ENCODE measurements around the gene PCNX3.

PCNX3 gene

DNA sequence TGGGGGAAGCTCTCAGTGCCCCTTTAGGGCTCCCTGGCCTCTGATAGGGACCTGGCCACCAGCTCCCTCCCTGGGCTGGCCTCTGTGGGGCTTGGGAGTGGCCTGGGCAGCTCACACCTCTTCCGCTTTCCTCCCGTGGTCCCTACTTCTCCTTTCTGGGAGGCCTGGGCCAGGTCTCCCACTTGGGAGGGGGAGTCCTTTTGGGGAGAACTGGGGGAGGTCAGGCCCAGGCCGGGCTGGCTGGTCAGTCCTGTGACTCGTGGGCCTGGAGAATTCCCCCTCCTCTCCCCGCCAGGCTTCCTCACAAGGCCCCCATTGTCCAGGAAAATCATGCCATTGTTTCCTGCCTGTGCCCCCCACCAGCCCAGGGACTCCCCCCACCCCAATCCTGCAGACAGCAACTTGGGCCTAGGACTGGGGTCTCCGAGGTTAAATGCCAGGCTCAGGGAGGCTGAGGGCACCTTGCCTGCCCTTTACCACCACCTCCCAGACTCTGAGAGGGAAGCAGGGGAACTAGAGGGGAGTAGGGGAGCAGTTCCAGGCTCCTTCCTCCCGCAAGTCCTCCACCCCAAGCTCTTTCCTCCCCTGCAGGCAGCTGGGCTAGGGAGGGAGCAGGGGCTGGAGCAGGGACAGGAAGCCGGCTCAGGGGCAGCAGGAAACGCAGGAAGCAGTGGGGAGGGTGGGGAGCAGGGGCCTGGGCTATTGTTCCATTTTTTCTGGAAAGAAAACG lies 4.4 kb upstream of the PCNX3 start:
- DNase-seq (ENCODE audit: low spot score in 2 of 2) (no peak), ATAC-seq (replicated peaks; ENCODE audit: extremely low read depth, poor library complexity, severe bottlenecking) (no peak)
- no peaks in the 10 kb centered on the region for H3K27me3 Mint-ChIP-seq
- H3K27ac Mint-ChIP-seq (ENCODE audit: low read depth) = peak overlapping the region; percentile 85
- no peaks in the 10 kb centered on the region for H3K9me3 Mint-ChIP-seq
- H3K4me3 Mint-ChIP-seq = peak overlapping the region; percentile 38
- H3K36me3 Mint-ChIP-seq (ENCODE audit: insufficient read depth) = peaks cover 20% of the 10 kb centered on the region
- peaks cover 37% of the 10 kb centered on the region for H3K4me1 Mint-ChIP-seq

DNA sequence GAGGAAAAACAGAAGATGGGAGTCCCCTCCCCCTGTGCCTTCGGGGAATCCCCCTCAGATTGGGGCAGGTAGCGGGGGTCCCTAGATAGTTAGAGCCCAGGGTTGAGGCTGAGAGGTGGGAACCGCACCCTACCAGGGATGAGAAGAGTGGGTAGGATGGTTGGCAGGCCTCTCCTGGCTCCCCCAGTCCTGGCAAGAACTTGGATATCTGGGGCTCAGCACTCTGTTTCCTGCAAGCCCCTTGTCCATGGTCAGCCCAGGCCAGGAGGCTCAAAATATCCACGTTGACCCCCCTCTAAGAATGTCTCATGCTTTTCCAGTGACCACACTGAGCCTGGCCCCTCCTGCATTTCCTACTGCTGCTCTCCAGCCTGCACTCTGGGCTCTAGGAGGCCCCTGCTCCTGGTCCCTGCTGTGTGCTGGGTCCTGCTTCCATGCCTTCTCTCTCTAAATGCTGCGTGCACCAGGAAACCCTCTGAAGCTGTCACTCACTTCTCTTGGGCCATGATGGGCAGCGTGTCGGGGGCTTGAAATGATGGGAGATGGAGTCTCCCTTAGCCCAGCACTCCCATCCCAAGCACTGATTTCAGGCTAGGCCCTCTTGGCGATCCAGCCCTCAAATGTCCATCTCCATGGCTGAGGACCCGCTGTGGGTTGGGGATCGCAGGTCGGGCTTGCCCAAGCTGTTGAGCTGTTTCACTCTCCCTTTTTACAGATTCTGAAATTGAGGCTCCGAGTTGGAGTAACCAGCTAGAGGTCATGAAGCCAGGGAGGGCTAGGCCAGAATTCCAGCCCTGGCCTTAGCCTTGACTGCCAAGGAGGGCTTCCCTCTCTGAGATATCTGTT lies 3.6 kb upstream of the PCNX3 start:
- H3K4me1 Mint-ChIP-seq = peaks cover 45% of the 10 kb centered on the region

DNA sequence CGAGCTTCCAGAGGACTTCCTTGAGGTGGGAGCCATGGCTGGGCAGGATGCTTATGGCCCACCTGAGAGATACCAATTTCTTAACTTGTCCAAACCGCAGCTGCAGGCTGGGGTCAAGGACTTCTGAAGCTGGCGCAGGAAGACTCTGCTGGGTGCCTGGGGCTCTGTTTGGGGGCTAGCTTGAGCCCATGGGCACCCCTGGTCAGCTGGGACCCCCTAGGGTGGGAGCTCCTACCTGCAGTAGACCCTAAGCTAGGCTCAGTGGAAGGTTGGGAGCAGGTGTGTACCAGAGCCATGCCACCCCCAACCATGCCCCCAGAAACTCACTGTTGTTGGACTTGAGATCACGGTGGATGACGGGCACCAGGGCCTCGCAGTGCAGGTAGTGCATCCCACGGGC lies 2.9 kb upstream of the PCNX3 start:
- ATAC-seq (replicated peaks; ENCODE audit: extremely low read depth, poor library complexity, severe bottlenecking) = no peak
- H3K27me3 Mint-ChIP-seq = no peaks in the 10 kb centered on the region
- no peaks in the 10 kb centered on the region for H3K9me3 Mint-ChIP-seq
- H3K4me3 Mint-ChIP-seq = peak overlapping the region; percentile 96
- H3K36me3 Mint-ChIP-seq (ENCODE audit: insufficient read depth) = peaks cover 24% of the 10 kb centered on the region
- peaks cover 46% of the 10 kb centered on the region for H3K4me1 Mint-ChIP-seq
- peak overlapping the region; percentile 85 for H3K27ac Mint-ChIP-seq (ENCODE audit: low read depth)
- no peak for DNase-seq (ENCODE audit: low spot score in 2 of 2)

More for the DNA sequence above, 3.6 kb upstream of the PCNX3 start:
- no peak for DNase-seq (ENCODE audit: low spot score in 2 of 2)
- Mint-ChIP-seq H3K27me3 (no peaks in the 10 kb centered on the region), H3K27ac (ENCODE audit: low read depth) (peak overlapping the region; percentile 85), H3K4me3 (peak overlapping the region; percentile 96), H3K36me3 (ENCODE audit: insufficient read depth) (peaks cover 22% of the 10 kb centered on the region), H3K9me3 (no peaks in the 10 kb centered on the region)
- ATAC-seq (replicated peaks; ENCODE audit: extremely low read depth, poor library complexity, severe bottlenecking) = no peak

DNA sequence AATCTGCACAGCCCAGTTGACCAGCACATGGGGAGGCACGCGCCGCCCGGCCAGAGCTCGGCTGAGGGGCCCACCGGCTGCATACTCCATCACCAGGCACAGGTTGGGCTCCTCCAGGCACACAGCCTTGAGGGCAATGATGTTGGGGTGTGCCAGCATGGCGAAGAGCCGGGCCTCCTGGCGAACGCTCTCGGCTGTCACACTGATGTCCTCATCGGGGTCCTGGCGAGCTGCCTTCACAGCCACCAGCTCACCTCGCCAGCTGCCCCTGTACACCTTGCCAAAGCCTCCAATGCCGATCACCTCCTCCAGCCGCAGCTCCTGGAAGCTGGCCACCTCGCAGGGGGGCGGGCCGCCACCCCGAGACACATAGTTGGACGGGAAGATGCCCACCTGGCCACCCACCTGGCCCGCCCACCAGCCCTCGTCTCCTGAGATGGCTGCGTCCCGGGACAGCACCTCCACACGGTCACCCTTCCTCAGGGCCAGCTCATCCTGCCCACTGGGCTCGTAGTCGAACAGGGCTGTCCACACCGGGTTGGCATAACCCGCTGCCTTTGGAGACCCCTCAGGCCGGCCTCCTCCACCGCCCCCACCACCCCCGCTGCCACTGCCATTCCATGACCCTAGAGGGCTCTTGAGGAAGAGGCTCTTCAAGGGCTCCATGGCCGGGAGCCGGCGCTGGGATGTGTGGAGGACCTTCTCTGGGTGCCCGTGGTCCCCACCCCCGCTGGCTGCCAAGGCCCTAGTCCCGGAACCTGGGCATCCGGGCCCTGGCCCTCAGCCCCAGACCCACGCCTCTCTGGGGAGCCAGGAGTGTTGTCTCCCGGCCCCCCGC lies 2.3 kb upstream of the PCNX3 start:
- H3K27me3 Mint-ChIP-seq = no peaks in the 10 kb centered on the region
- peaks cover 46% of the 10 kb centered on the region for H3K4me1 Mint-ChIP-seq
- H3K4me3 Mint-ChIP-seq = peak overlapping the region; percentile 96
- ATAC-seq (replicated peaks; ENCODE audit: extremely low read depth, poor library complexity, severe bottlenecking) (no peak), DNase-seq (ENCODE audit: low spot score in 2 of 2) (no peak)
- no peaks in the 10 kb centered on the region for H3K9me3 Mint-ChIP-seq
- peaks cover 21% of the 10 kb centered on the region for H3K36me3 Mint-ChIP-seq (ENCODE audit: insufficient read depth)
- H3K27ac Mint-ChIP-seq (ENCODE audit: low read depth) = peak overlapping the region; percentile 85

DNA sequence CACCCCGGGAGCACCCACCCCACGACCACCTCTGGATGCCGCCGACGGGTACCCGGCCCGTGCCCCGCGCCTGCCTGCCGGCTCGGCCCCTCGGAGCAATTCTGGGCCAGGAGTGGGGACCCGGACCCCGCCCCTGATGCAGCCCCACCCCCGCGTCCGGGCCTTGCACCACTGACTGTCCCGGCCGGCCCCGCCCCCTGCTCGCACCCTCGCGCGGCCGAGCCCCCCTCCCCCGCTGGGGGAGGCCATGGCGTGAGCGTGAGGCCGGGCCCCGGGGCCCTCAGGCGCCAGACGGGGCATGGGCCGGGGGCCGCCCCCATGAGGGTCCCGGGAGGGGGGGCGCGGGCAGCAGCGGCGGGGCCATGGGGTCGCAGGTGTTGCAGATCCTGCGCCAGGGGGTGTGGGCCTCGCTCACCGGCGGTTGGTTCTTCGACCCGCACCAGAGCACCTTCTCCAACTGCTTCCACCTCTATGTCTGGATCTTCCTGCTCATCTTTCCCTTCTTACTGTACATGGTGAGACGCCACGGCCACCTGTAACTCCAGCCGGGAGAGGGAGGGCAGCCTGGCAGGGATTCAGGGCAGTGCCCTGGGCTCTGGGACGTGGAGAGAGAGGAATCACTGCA lies 486 bp downstream of the PCNX3 start:
- Mint-ChIP-seq H3K4me1 (peaks cover 26% of the 10 kb centered on the region), H3K36me3 (ENCODE audit: insufficient read depth) (peaks cover 24% of the 10 kb centered on the region), H3K27me3 (no peaks in the 10 kb centered on the region), H3K9me3 (no peaks in the 10 kb centered on the region), H3K4me3 (peak overlapping the region; percentile 96), H3K27ac (ENCODE audit: low read depth) (peak overlapping the region; percentile 85)
- DNase-seq (ENCODE audit: low spot score in 2 of 2) (no peak), ATAC-seq (replicated peaks; ENCODE audit: extremely low read depth, poor library complexity, severe bottlenecking) (no peak)

DNA sequence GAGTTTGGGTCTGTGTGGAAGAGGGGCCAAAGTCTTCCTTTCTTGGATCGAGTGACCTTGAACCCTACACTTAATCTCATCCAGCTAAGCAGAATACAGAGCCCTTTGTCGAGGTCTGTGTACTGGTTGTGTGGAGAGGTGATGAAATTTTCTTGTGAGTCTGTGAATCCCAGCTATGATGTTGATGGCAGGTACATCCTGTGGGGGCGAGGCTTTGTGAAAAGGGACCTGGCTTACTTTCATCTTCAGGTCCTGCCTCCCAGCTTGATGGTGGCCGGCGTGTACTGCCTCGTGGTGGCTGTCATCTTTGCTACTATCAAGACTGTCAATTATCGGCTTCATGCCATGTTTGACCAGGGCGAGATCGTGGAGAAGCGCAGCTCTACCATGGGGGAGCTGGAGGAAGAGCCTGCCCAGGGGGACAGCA lies 1.0 kb downstream of the PCNX3 start:
- DNase-seq (ENCODE audit: low spot score in 2 of 2) (no peak), ATAC-seq (replicated peaks; ENCODE audit: extremely low read depth, poor library complexity, severe bottlenecking) (no peak)
- Mint-ChIP-seq H3K27ac (ENCODE audit: low read depth) (peak overlapping the region; percentile 77), H3K27me3 (no peaks in the 10 kb centered on the region), H3K9me3 (no peaks in the 10 kb centered on the region), H3K4me3 (peak overlapping the region; percentile 96), H3K36me3 (ENCODE audit: insufficient read depth) (peaks cover 26% of the 10 kb centered on the region), H3K4me1 (peaks cover 27% of the 10 kb centered on the region)

DNA sequence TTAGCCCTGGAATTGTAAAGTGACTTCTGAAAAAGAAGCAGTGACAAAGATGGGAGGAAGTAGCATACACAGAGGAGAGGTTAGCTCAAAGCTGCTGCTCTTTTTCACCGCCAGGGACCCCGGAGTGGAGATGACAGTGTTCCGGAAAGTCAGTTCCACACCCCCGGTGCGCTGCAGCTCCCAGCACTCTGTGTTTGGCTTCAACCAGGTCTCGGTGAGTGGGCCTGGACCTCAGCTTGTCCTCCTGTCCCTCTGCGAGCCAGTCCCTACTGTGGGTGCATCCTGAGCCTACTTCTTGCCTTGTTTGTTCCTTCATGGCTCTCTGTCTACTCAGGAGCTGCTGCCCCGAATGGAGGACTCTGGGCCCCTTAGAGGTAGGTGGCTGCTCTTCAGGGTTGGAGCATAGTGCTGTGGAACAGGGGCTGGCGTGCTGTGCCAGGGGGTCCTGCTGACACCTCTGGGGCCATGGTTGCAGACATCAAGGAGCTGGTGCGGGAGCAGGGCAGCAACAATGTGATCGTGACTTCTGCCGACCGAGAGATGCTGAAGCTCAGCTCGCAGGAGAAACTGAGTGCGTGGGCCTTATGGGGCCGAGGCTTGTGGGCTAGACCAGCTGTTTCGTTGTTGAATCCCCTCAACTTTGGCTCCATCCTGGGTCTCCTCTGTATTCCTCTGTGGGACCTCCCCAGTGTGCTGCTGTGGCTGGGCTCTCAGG lies 1.7 kb downstream of the PCNX3 start:
- Mint-ChIP-seq H3K36me3 (ENCODE audit: insufficient read depth) (peaks cover 28% of the 10 kb centered on the region), H3K4me3 (peak overlapping the region; percentile 96)

DNA sequence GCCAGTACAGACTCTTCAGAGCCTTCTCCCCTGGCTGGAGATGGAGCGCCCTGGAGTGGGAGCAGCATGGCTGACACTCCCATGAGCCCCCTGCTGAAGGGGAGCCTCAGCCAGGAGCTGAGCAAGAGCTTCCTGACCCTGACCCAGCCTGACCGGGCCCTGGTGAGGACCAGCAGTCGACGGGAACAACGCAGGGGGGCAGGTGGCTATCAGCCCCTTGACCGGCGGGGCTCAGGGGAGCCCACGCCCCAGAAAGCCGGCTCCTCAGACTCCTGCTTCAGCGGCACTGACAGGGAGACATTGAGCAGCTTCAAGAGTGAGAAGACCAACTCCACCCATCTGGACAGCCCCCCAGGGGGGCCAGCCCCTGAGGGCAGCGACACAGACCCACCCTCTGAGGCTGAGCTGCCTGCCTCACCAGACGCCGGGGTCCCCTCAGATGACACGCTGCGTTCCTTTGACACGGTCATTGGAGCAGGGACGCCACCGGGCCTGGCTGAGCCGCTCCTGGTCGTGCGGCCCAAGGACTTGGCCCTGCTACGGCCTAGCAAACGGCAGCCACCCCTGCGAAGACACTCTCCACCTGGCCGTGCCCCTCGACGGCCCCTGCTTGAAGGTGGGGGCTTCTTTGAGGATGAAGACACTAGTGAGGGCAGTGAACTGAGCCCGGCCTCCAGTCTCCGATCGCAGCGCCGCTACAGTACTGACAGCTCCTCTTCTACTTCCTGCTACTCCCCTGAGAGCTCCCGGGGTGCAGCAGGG lies 2.6 kb downstream of the PCNX3 start:
- H3K4me1 Mint-ChIP-seq = peaks cover 26% of the 10 kb centered on the region
- H3K4me3 Mint-ChIP-seq = peak overlapping the region; percentile 96
- H3K36me3 Mint-ChIP-seq (ENCODE audit: insufficient read depth) = peaks cover 31% of the 10 kb centered on the region
- ATAC-seq (replicated peaks; ENCODE audit: extremely low read depth, poor library complexity, severe bottlenecking) (no peak), DNase-seq (ENCODE audit: low spot score in 2 of 2) (no peak)
- no peaks in the 10 kb centered on the region for H3K27me3 Mint-ChIP-seq
- H3K27ac Mint-ChIP-seq (ENCODE audit: low read depth) = no peak overlapping the region
- no peaks in the 10 kb centered on the region for H3K9me3 Mint-ChIP-seq

More for the DNA sequence above, 1.7 kb downstream of the PCNX3 start:
- no peak for DNase-seq (ENCODE audit: low spot score in 2 of 2)
- no peaks in the 10 kb centered on the region for H3K9me3 Mint-ChIP-seq
- H3K4me1 Mint-ChIP-seq = peaks cover 28% of the 10 kb centered on the region
- H3K27me3 Mint-ChIP-seq = no peaks in the 10 kb centered on the region
- H3K27ac Mint-ChIP-seq (ENCODE audit: low read depth) = no peak overlapping the region
- no peak for ATAC-seq (replicated peaks; ENCODE audit: extremely low read depth, poor library complexity, severe bottlenecking)

DNA sequence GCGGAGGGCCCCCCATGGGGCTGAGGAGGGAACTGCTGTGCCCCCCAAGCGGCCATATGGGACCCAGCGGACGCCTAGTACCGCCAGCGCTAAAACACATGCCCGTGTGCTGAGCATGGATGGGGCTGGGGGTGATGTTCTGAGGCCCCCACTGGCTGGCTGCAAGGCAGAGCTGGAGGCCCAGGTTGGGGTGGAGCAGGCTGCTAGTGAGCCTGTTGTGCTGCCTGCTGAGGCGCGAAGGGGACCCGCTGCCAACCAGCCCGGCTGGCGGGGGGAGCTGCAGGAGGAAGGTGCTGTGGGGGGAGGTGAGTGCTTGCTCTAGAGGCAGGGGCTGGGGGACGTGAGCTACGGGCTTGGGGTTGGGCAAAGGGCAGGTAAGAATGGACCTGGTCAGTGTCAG lies 3.2 kb downstream of the PCNX3 start:
- H3K36me3 Mint-ChIP-seq (ENCODE audit: insufficient read depth) = peaks cover 34% of the 10 kb centered on the region
- H3K9me3 Mint-ChIP-seq = no peaks in the 10 kb centered on the region
- peaks cover 22% of the 10 kb centered on the region for H3K4me1 Mint-ChIP-seq
- ATAC-seq (replicated peaks; ENCODE audit: extremely low read depth, poor library complexity, severe bottlenecking) (no peak), DNase-seq (ENCODE audit: low spot score in 2 of 2) (no peak)
- H3K4me3 Mint-ChIP-seq = no peak overlapping the region
- no peak overlapping the region for H3K27ac Mint-ChIP-seq (ENCODE audit: low read depth)
- no peaks in the 10 kb centered on the region for H3K27me3 Mint-ChIP-seq

DNA sequence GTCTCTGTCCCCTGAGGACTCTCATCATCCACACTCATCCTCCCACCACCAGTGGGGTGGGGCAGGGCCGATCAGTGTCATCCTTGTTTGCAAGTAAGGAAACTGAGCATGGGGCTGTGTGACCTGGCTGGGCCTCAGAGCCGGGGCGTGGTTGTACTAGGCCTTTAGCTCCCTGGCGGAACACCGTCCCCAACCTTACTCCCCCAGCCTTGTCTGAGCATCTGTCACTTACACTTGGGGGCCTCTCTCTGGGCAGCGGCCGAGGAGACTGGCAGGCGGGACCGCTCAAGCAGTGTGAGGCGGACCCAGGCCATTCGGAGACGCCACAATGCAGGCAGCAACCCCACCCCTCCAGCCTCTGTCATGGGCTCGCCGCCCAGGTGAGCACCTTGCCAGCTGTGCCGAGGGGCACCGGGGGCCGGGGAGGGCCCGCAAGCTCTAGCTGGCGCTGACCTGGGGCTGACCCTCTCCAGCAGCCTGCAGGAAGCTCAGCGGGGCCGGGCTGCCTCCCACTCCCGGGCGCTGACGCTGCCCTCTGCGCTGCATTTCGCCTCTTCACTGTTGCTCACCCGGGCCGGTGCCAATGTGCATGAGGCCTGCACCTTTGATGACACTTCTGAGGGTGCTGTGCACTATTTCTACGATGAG lies 3.8 kb downstream of the PCNX3 start:
- no peak overlapping the region for H3K4me3 Mint-ChIP-seq
- no peak for ATAC-seq (replicated peaks; ENCODE audit: extremely low read depth, poor library complexity, severe bottlenecking)
- H3K4me1 Mint-ChIP-seq = peaks cover 22% of the 10 kb centered on the region
- no peaks in the 10 kb centered on the region for H3K27me3 Mint-ChIP-seq
- DNase-seq (ENCODE audit: low spot score in 2 of 2) = no peak
- H3K27ac Mint-ChIP-seq (ENCODE audit: low read depth) = no peak overlapping the region
- H3K36me3 Mint-ChIP-seq (ENCODE audit: insufficient read depth) = peaks cover 34% of the 10 kb centered on the region
- no peaks in the 10 kb centered on the region for H3K9me3 Mint-ChIP-seq

DNA sequence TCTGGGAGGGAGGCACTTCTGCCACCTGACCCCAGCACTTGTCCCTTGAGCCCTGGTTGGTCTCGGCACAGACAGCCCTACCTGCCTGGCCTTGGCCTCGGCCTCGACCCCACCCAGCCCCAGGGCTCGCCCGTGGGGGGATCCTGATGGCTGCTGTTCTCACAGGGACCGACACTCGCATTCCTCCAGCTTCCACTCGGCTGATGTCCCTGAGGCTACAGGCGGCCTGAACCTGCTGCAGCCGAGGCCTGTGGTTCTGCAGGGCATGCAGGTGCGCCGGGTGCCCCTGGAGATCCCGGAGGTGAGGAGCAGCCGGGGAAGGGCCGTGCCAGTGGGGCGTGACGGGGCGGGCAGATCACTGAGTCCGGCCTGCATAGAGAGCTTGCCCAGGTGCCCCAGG lies 5.1 kb downstream of the PCNX3 start:
- Mint-ChIP-seq H3K9me3 (no peaks in the 10 kb centered on the region), H3K36me3 (ENCODE audit: insufficient read depth) (peaks cover 25% of the 10 kb centered on the region), H3K4me1 (peaks cover 22% of the 10 kb centered on the region), H3K27me3 (no peaks in the 10 kb centered on the region), H3K27ac (ENCODE audit: low read depth) (no peak overlapping the region), H3K4me3 (no peak overlapping the region)
- ATAC-seq (replicated peaks; ENCODE audit: extremely low read depth, poor library complexity, severe bottlenecking) (no peak), DNase-seq (ENCODE audit: low spot score in 2 of 2) (no peak)

All from central memory CD8-positive, alpha-beta T cell (primary cell).